DMS114 treated with DMSO at 0.1 percent for 48 hours (cell line): ENCODE measurements around the gene STRIP2.
"Not testable (repeated sequence)": the region's sequence is repeated elsewhere in the genome, so short reads cannot be mapped to it uniquely, and the experiment has no call there.

Experiments used
- DNase-seq: peaks from one replicate; lab custom pipeline; 2025; ENCODE audit not compliant: unreplicated experiment; lab: John Stamatoyannopoulos, UW

STRIP2 gene

DNA sequence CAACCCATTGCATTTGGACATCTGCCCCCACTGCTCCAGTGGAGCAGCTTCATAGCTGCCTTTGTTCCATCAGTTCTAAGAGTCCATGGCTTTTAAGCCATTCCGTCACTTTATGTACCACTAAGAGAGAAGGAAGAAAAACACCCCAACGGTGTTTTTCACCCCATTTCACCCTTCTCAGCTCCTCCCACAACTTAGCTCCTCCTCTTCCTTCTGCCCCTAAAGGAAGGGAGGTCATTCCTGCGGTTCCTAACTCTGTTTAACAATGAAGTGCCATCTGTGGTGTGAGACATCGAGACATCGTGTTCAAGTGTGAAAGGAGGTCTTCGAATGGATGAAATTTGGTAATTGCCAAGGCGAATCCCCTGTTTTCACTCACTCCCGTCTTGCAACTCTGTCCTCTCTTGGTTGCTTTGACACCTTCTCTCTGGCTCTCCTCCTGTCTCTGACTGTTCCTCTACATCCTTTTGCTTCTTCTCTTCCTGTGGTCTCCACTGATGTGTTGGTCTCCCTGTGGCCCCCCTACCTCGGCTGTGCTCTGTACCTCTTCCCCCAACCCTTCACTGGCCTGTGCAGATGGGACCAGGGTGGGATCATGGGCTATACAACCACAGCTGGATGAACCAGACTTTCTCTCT lies 91.1 kb downstream of the STRIP2 start:
- no peak for DNase-seq

DNA sequence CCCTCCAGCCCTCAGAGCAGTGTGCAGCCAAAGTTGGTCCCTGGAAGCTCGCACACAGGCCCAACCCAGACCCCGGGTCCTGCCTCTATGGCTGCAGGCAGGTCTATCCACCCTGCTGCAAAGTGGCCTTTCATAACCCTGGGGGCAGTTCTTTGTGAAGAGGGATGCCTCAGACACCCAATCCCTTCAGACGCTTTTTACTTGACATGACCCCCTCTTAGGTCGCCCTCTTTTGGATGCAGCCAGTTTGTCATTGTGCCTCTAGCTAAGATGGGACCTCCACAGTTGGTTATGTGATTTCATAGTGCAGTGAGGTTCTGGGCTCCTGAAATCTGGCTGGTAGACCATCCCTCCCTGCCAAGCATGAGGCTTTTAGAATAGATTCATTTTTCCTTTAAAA lies 95.4 kb downstream of the STRIP2 start:
- DNase-seq: no peak

DNA sequence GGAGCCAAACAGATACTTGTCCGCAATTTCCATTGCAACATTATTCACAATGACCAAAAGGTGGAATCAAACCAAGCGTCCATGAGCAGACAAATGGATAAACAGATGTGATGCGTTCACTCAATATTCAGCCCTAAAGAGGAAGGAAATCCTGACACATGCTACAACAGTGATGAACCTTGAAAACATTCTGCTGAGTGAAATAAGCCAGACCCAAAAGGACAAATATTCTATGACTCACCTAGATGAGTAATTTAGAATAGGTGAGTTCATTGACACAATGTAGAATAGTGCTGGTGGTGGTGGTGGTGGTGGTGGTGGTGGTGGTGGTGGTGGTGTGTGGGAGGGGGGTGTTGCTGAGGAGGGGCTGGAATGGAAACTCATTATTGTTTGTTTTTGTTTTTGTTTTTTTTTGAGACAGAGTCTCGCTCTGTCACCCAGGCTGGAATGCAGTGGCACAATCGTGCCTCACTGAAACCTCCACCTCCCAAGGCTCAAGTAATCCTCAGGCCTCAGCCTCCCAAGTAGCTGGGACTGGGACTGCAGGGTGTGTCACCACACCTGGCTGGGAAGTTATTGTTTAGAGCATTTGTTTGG lies 96.7 kb downstream of the STRIP2 start:
- DNase-seq: no peak

DNA sequence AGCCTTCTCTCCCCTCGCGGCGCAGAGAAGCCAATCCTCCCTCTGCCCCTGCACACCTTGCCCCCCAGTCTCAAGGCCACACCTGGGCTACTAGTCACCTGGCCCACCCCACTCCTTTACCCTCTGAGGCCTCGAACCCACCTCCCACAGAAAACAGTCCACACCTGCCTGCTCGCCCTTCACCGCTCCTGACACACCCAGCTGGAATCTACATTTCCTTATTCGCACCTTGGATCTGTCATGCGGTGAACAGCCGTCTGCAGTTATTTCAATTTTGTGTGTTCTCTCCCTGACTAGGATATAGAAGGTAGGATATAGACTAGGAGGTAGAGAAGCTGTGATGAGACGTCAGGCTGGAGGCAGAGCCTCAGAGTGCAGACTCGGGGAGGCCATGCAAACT lies 97.5 kb downstream of the STRIP2 start:
- DNase-seq: no peak

DNA sequence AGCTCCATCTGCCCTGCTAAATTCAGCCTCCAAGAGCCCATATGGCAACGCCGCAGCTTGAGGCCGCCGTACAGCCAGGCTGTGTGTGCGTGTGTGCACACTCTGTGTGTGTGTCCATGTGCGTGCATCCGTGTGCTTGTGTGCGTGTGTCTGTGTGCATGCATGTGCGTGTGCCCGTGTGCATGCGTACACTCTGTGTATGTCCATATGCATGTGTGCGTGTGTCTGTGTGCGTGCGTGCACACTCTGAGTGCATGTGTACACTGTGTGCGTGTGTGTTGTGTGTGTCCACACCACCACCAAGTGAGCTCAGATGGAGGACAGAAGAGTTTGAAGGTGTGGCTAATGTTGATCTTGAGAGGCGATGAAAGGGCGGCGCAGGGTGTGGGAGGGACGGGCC lies 98.1 kb downstream of the STRIP2 start:
- DNase-seq: no peak

DNA sequence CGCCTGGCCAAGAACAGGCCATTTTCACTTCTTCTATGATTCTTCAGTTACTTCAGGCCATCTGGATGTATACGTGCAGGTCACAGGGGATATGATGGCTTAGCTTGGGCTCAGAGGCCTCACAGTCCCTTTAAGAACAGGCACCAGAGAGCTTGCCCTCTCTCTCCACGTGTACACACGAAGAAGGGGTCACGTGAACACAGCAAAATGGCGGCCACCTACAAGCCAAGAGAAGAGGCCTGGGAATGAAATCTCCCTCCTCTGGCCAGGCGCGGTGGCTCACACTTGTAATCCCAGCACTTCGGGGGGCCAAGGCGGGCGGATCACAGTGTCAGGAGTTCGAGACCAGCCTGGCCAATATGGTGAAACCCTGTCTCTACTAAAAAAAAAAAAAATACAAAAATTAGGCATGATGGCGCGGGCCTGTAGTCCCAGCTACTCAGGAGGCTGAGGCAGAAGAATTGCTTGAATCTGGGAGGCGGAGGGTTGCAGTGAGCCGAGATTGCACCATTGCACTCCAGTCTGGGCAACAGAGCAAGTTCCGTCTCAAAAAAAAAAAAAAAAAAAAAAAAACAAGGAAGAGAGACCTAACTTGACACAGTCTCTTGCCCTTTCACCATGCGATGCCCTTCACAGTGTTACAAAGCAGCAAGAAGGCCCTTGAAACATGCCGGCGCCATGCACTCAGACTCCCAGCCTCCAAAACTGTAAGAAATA lies 100.5 kb downstream of the STRIP2 start:
- not testable (repeated sequence) for DNase-seq

DNA sequence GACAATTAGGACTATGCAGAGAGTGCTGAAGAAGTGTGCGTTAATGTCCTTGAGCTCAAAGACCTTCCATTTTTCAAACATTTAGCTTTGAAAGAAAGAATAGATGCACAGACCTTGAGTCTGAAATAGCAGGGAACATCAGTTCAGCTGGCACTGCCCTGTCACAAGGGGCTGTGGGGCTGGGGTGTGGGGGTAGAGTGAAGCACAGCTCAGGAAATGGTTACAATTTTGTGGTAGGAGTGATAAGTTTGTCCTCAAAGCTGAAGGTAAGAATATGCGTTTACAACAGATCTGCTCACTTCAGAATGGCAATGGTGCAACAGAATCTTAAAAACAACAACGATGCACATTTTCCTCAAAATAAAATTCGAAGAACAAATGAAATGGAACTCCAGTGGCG lies 101.7 kb downstream of the STRIP2 start:
- no peak for DNase-seq

DNA sequence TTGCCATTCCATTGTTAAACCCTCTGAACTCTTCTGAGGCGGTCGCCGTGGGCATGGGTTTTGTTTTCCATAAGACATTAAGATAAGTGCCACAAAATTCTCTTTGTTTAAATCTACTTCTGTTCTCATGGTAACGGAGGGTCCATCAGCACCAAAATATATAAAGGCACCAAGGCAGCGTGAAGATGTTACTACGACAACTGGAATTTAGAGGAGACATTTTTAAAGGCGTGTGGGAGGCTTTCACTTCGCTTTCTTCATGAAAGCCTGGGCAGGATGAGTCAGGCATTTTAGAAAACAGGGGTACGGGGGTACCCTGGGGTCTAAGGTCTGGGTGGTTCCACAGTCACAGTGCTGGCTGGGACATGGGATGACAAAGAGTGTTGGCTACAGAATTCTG lies 102.1 kb downstream of the STRIP2 start:
- no peak for DNase-seq
